NCI-H146 (cell line): ENCODE results near the gene TECR.
A peak's percentile ranks its signal among the peaks of the same experiment; 100 is the strongest.
"Not testable (repeated sequence)": the region's sequence is repeated elsewhere in the genome, so short reads cannot be mapped to it uniquely, and the experiment has no call there.

Source experiments
- DNase-seq: peaks from one replicate; lab custom pipeline; 2025; lab: John Stamatoyannopoulos, UW

TECR gene, protein sequence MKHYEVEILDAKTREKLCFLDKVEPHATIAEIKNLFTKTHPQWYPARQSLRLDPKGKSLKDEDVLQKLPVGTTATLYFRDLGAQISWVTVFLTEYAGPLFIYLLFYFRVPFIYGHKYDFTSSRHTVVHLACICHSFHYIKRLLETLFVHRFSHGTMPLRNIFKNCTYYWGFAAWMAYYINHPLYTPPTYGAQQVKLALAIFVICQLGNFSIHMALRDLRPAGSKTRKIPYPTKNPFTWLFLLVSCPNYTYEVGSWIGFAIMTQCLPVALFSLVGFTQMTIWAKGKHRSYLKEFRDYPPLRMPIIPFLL

DNA sequence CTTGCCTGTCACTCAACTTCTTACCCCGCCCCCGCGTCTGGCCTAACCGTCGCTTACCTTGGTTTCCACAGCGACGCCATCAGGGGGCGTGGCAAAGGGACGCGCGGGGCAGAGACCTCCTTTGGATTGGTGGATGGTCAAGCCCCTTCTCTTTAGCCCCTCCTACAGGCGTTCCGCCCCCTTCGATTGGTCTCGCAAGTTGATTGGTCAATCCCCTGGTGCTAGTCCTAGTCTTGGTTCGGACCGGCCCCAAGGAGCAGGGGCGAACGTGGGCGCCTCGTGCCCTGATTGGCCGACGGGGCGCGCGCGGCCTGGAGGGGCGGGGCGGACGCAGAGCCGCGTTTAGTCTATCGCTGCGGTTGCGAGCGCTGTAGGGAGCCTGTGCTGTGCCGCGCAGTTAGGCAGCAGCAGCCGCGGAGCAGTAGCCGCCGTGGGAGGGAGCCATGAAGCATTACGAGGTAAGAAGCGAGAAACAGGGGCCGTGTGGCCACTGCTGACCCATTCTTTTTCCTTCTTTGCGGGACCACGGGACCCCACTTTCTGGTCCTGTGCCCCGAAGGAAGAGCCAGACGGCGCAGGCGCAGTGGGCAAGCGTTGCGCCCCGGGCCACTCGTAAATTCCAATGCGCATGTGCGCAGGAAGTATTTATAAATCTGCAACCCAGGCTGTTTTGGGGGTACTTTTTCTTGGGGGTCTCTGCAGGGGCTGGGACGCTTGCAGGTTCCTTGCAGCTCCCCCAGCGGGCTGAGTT is at the start of gene TECR:
Gene TECR (plus strand): TSS at position 341 of the 751 bp plus-strand sequence. CDS start 103 bp downstream, at position 444.
- DNase-seq: peak; percentile 100

DNA sequence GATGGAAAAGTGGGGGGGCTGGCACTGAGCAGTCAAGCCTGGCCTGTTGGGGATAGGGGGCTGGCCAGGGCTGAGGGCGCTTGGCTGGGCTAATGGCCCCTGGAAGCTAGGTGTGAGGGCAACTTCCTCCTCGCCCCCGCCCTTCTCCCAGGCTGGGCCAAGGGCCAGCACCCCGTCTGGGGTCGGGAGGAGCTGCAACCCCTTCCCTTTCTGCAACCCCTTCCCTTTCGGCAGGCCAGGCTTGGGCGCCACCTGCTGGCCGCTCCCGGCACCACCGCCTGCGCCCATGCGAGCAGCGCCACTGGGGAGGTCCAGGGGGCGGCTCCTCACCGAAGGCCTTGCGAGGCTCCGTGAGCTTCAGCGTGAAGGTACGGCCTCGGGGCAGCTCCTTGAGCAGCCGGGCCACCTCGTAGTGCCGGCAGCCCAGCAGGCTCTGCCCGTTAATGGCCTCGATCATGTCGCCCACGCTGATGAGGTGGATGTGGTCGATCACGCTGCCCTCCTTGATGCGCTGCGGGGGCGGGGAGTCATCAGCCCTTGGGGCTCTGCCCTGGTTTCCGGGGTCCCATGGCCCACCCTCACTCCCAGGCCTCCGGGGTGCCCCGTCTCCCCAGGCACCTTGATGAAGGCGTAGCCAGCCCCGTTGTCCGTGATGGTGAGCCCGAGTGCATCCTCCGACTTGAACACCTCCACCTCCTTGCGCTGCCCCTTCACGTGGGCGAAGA is 49.3 kb upstream of the TECR start:
- no peak for DNase-seq

DNA sequence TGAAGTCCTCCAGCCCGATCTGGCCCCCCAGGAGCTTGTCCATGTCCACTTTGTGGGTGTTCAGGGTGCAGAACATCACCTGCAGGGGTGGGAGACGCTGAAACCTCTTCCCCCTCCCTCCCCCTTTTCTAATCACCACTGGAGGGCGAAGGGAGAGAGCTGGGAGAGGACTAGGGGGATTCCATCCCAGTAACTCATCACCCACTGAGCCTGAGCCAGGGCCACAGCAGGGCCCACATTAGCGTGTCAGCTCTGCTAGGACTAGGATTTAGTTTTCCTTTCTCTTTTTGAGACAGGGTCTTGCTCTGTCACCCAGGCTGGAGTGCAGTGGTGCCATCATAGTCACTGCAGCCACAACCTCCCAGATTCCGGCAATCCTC is 48.7 kb upstream of the TECR start:
- DNase-seq: no peak

DNA sequence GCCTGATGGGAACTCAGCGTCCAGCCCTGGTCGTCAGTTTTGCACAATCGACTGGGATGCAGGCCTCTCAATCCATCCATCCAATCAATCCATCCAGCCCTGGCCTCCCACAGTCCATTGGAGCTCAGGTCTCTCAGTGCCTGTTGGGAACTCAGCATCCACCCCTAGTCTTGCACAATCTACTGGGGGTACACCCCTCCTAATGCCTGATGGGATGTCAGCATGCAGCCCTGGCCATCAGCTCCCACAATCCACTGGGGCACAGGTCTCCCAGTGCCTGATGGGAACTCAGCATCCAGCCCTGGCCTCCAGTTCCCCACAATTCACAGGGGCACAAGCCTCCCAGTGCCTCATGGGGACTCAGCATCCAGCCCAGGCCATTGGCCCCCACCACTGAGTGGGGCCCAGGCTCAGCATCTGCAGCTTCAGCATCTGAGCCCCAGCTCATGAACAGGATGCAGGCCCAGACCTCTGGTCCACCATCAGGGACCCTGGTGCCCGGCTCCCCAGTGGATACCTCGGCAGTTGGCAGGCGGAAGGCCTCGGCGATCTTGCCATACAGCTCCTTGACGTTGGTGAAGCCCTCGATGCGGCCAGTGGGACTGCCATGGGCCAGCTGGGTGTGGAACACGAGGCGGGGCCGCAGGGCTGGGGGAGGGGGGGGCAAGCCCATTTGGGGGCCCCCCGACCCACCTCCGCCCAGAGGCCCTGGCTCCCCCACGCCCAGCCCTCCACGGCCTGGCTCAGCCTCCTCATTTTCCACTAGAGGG is 47.0 kb upstream of the TECR start:
- no peak for DNase-seq

DNA sequence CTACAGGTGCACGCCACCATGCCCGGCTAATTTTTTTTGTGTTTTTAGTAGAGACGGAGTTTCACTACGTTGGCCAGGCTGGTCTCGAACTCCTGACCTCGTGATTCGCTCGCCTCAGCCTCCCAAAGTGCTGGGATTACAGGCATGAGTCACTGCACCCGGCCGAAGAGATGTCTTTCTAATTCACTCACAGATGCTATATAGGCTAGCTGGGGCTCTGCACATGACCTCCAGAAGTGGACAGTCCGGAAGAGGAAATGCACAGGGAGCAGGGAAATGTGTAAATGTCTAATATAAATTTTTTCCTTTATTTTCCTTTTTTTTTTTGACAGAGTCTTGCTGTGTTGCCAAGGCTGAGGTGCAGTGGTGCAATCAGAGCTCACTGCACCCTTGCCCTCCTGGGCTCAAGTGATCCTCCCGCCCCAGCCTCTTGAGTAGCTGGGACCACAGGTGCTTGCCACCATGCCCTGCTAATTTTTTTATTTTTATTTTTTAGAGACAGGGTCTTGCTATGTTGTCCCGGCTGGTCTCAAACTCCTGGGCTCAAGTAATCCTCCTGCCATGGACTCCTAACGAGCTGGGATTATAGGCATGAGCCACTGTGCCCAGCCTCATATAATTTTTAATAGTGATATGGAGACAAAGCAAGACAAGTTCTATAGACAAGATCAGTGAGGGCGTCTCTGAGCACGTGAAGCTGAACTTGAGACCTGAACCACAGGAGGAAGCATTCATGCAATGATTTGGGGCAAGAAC is 41.8 kb upstream of the TECR start:
- no peak for DNase-seq

DNA sequence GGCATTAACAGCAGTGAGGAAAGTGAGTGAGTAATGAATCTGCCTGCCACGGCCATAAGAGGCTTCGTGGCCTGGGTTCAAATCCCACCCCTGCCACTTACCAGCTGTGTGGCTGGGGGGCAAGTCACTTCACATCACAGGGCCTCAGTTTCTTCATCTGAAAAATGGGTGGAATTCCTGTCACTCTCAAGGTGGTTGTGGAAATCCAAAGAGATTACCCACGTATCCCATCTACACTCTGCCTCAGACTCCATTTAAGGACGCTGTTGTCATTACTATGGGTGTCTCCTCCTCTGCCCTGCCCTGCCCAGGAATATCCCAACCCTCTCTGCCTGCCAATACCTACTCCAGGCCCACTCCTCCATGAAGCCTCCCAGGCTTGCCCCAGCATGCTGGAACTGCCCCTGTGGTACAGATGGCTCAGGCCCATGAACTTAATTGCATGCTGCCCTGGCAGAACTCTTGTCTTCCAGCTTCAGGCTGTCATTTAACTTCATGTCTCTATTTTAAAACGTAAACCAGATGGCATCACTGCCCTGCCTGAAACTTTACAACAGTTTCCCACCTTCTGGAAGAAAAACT is 36.5 kb upstream of the TECR start:
- no peak for DNase-seq

DNA sequence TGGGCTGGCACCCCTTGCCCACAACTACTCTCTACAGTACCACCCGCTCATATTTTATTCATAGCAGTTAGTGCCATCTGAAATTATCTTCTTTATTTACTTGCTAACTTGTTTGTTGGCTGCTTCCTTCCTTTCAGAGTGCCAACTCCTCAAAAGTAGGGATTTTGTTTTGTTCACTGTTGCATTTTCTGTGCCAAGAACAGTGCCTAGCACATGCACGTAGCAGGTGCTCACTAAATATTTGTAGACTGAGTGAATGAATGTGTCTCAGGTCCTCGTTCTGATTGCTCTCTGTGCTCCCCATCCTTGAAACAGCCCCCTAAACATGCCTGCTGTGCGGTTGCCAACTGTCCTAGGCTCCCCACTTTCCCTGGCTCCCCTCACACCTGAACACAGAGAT is 35.0 kb upstream of the TECR start:
- no peak for DNase-seq

DNA sequence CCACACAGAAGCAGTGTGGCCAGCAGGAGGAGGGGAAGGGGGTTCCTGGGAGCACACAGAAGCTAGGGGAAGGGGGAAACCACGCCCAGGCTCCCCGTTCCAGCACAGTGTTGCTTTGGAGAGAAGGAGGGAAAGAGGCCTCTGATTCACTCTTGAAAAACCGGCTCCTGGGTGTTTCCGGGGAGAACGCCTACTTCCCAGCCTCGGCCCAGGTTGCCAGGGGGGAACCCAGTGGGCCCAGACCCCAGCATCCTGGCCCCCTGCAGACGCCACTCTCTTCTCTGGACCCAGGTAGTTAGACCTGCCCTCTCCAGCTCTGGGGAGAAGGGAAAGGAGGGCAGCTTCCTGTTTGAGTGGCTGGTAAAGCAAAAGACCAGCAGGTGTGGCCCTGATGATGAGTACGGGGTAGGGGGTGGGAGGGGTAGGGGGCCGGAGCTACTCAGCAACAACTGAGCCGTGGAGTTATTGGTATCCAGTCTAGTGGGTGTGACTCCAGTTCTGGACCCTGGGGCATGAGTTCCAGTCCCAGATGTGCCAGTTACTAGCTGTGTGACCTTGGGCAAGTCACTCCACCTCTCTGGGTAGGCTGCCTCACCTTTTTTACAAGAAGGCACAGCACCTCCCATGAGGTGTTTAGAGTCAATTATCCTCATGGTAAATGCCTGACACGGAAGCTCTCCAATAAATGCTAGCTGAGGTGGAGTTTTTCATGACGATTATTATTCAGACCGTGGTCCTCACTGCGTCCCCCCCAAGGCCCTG is 34.3 kb upstream of the TECR start:
- peak; percentile 46 for DNase-seq

DNA sequence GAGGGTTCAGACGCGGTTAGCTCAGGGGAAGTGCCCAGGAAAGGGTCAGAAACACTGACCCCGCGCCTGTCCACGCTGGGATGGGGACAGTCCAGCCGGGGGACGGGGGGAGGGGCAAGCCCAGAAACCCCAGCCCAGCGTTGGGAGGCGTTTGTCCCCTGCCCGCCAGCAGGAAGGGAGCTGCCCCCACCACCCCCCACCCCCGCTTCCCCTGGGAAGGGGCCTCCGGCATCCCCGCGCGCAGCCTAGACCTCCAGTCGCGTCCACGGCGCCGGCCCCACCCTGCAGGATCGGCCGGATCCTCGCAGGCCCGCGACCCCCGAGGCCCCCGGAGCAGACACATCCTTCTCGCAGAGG is 33.7 kb upstream of the TECR start:
- DNase-seq: peak; percentile 70

DNA sequence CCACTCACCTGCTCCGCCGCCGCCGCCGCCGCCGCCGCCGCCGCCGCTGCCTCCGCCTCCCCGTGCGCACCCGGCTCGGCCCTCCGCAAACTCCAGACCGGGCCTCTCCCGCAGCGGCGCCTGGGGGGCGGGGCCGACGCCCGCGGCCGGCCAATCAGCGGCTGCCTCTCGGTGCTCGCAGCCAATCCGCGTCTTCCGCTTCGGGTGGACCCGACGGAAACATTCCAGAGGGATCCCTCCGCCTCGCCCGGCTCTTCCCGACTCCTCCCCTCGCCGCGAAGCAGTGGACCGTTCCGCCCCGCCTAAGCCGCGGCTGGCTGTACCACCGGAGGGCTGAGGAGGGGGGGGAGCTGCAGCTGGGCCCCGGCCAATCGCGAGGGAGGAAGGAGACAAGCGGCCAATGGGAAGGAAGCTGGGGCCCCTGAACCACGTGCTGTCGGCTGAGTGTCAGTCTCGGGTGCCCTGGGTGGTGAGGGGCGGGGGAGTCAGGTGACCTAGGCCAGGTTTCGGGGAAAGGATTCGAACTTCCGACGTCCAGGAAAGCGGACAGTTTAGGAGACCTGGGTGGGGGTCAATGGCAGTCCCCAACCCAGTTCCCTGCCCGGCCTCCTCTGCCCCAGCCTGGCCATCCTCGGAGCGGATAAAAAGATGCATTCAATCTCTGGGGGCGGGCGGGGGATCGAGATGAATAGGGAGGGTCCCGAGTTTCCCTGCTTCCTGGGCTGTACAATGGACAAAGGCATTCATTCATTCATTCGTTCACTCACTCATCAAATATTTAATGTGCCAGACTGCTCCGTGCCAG is 33.2 kb upstream of the TECR start, which contains the start of gene GIPC1:
Gene GIPC1 (minus strand): TSS at position 99 of the 805 bp plus-strand sequence. CDS start 13,151 bp downstream, outside the sequence.
- DNase-seq: peak; percentile 99

DNA sequence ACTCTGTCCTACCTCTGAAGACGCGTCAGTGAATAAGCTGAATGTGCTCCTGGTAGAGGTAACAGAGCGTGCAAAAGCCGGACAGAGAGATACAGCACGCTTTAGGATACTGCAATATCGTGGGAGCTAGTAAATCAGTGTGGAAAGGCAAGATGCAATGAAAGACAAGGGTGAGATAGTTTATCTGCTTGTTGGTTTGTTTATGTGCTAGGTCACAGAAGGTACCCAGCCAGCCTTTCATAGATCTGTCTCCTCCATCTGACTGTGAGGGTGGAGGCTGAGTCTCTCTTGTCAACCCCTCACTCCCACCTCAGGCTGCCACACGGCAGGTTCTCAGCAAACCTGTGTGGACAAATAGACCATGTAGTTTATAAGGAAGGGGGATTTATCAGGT is 32.6 kb upstream of the TECR start:
- no peak for DNase-seq

DNA sequence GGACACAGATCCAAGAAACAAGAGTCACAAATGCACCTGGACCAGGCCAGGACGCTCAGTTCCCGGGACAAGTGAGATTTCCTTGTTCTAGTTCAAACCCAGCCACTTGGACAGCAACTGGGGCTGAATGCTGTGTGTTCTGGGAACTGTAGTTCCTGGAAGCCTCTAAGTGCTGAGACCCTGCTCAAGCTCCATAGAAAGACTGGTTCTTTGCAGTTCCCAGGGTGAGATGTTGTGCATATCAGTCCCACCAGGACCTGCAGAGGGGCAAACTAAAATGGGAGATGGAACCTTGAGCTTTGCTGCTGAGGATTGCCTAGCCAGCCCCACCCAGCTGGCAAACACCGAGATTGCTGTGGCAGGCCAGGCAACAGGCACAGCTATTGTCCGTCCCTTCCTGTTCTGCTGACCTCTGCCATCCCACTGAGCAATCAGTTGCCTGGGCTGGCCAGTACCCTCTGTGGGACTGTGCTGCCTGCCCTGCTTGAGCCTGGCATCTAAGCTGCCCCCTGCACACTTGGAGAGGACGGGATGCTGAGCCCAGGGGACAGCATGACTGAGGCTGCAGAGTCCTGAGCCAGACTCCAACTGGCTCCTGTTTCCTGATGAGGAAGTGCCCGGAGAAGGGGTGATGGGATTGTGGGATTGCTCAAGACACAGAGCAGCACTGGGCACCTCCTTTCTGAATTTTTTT is 32.0 kb upstream of the TECR start:
- DNase-seq: peak; percentile 62

DNA sequence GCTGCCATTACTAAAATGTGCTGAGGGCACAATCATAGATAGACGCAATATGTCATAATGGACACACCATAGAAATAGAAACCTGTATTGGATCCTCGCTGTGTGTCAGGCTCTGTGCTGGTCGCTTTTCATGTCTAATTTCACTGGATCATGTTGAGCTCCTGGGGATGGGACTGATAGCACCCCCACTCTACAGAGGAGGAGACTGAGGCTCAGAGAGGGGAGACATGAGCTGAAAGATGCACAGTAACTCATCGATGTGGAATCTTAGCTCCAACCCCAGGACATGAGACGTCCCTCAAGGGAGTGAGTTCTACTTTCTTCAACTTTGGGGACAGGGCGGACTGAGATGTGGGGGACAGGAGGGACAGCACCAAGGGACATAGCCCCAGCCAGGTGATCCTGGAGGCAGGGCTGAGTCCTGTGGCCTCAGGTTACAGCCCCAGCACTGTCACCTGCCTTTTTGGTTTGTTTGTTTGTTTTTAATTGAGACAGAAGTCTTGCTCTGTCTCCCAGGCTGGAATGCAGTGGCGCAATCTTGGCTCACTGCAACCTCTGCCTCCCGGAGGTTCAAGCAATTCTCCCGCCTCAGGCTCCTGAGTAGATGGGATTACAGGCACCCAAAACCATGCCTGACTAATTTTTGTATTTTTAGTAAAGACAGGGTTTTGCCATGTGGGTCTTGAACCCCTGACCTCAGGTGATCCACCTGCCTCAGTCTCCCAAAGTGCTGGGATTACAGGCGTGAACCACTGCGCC is 26.9 kb upstream of the TECR start:
- no peak for DNase-seq

DNA sequence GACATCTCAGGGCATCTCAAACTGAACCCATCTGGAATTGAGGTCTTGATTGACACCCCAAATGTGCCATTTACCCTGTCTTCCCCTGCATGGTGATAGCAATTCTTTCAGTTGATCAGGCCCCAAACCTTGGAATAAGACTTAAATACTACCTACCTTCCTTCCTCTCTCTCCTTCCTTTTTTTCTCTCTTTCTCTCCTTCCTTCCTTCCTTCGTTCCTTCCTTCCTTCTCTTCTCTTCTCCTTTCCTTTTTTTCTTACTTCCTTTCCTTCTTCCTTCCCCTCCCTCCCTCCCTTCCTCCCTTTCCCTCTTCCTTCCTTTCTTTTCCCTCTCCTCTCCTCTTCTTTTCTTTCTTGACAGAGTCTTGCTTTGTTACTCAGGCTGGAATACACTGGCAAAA is 26.1 kb upstream of the TECR start:
- DNase-seq: no peak

DNA sequence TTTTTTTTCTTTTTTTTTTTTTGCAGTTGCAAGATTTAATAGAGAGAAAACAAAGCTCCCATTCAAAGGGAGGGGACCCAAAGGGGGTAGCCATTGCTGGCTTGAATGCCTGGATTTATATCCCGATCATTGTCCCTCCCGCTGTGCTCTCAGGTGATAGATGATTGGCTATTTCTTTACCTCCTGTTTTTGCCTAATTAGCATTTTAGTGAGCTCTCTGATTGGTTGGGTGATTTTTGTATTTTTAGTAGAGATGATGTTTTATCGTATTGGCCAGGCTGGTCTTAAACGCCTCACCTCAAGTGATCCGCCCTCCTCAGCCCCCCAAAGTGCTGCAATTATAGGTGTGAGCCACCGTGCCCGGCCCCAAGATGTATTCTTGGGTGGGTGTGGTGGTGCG is 24.8 kb upstream of the TECR start:
- DNase-seq: not testable (repeated sequence)

DNA sequence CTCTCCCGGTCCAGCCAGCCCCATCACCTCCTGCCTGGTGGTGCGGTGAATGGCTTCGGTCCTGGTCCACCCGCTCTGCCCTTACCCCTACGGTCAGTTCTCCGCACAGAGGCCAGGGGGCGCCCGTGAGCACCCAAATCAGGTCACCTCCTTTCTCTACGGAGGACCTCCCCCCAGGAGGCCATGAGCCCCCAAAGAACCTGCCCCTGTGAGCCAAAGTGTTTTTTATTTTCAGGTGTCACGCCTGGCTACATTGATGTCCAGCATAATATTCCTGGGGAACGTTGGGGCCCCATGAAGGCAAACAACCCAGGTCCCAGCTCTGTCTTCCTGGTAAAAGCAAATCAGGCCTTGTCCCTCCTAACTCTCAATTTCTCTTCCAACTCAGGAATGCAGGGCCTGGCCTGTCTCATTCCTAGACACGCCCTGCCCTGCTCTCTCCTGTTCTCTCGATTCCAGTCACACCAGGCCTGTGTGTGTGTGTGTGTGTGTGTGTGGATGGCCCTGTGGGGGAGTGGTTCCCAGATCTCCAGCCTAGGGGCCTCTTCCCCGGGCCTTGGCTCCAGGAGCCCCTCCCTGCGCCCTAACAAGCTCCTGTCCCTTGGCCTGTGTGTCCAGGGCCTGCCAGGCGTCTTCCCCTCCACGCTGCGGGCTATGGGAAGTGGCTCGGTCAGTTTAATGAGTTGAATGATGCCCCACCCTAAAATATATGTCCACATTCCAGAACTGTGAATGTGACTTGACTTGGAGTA is 23.7 kb upstream of the TECR start:
- DNase-seq: peak; percentile 62
